Measurements from ENCODE around the gene RTBDN.
A peak's percentile ranks its signal among the peaks of the same experiment; 100 is the strongest.

The RTBDN gene

GRCh38 chr19:12868540-12869112, 34.2 kb upstream of the RTBDN start:
- no peak overlapping the region for H2AFZ ChIP-seq (ENCODE audit: low read length, unreplicated experiment)
- no peak overlapping the region for H3K27ac ChIP-seq (ENCODE audit: low read depth, low read length)
- no peaks in the 10 kb centered on the region for H3K36me3 ChIP-seq (ENCODE audit: insufficient read depth, low read length)
- H3K4me1 ChIP-seq (ENCODE audit: control insufficient read depth, insufficient read depth, low read length, unreplicated experiment), result no peaks in the 10 kb centered on the region
- 0 out of 2 replicates have a peak, but pooled peaks cover 2% of the 10 kb centered on the region for H3K27me3 ChIP-seq (ENCODE audit: insufficient read depth, low read length)
- no peaks in the 10 kb centered on the region for H3K79me2 ChIP-seq (ENCODE audit: control insufficient read depth, insufficient read depth, low read length, unreplicated experiment)
- no peak overlapping the region for H3K4me3 ChIP-seq (ENCODE audit: low read depth, low read length)

DNA sequence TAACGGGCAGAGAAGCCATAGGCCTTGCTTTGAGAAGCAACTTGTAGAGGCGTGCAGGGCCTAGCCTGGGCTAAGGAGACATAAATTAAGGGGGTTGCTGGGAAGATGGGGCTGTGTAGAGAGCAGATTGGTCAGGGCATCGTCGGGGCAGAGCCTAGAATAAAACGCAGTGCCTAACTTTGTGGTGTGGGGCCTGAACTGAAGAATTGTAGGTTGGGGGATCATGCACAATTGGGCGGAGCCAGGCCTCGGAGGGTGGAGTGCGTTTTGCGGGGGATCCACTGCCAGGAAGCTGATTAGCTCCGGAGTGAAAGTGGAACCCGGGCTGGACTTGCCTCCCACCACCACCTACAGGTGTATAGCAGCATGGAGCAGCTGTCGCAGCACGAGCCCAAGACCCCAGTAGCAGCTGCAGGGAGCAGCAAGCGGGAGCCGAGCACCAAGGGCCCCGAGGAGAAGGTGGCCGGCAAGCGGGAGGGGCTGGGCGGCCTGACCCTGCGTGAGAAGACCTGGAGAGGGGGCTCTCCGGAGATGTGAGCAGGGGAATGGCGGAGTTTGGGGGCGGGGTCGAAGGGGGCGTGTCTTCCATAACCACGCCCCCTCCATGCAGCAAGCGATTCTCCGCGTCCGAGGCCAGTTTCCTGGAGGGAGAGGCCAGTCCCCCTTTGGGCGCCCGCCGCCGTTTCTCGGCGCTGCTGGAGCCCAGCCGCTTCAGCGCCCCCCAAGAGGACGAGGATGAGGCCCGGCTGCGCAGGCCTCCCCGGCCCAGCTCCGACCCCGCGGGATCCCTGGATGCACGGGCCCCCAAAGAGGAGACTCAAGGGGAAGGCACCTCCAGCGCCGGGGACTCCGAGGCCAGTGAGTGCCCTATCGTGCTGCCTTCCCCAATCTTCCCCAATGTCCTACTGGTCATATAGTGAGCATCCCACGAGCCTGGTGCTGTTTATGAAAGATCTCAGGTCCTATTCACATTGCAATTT, 33.0 kb upstream of the RTBDN start:
- Histone ChIP-seq H3K27me3 (ENCODE audit: insufficient read depth, low read length) (0 out of 2 replicates have a peak, but pooled peaks cover 2% of the 10 kb centered on the region), H3K4me3 (ENCODE audit: low read depth, low read length) (peak overlapping the region; percentile 49), H3K79me2 (ENCODE audit: control insufficient read depth, insufficient read depth, low read length, unreplicated experiment) (no peaks in the 10 kb centered on the region), H3K4me1 (ENCODE audit: control insufficient read depth, insufficient read depth, low read length, unreplicated experiment) (no peaks in the 10 kb centered on the region), H2AFZ (ENCODE audit: low read length, unreplicated experiment) (peak overlapping the region; percentile 38), H3K27ac (ENCODE audit: low read depth, low read length) (no peak overlapping the region), H3K36me3 (ENCODE audit: insufficient read depth, low read length) (no peaks in the 10 kb centered on the region)

DNA sequence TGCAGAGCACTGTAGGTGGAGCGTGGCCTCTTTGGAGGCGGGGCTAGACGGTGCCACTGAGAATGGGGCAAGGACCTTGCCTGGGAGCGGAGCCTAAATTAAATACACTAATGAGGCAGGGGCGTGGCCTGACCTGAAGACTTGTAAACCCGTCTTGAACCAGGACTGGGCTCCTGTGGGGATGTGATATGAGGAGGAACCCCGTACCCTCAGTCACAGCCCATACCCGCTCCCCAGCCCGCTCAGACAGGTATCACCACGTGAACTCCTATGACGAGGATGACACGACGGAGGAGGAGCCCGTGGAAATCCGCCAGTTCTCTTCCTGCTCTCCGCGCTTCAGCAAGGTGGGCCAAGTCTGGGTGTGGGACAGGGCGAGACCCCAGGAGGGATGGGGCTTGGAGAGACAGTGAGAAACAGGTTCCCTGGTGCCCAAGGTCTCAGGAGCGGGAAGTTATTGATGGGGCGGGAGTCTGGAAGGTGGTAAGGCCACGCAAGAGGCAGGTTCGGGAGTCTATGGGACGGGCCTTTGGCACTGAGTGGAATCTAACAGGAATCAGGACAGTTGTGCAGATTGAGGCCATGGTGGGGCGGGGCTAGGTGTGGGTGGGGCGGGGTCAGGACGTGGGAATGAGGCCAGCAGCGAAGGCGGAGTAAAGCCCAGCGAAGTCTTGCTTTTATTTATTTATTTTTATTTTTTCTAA, 32.2 kb upstream of the RTBDN start:
- Histone ChIP-seq H3K27me3 (ENCODE audit: insufficient read depth, low read length) (0 out of 2 replicates have a peak, but pooled peaks cover 2% of the 10 kb centered on the region), H3K79me2 (ENCODE audit: control insufficient read depth, insufficient read depth, low read length, unreplicated experiment) (no peaks in the 10 kb centered on the region), H3K27ac (ENCODE audit: low read depth, low read length) (no peak overlapping the region), H3K4me1 (ENCODE audit: control insufficient read depth, insufficient read depth, low read length, unreplicated experiment) (no peaks in the 10 kb centered on the region), H2AFZ (ENCODE audit: low read length, unreplicated experiment) (no peak overlapping the region), H3K36me3 (ENCODE audit: insufficient read depth, low read length) (no peaks in the 10 kb centered on the region), H3K4me3 (ENCODE audit: low read depth, low read length) (no peak overlapping the region)

DNA sequence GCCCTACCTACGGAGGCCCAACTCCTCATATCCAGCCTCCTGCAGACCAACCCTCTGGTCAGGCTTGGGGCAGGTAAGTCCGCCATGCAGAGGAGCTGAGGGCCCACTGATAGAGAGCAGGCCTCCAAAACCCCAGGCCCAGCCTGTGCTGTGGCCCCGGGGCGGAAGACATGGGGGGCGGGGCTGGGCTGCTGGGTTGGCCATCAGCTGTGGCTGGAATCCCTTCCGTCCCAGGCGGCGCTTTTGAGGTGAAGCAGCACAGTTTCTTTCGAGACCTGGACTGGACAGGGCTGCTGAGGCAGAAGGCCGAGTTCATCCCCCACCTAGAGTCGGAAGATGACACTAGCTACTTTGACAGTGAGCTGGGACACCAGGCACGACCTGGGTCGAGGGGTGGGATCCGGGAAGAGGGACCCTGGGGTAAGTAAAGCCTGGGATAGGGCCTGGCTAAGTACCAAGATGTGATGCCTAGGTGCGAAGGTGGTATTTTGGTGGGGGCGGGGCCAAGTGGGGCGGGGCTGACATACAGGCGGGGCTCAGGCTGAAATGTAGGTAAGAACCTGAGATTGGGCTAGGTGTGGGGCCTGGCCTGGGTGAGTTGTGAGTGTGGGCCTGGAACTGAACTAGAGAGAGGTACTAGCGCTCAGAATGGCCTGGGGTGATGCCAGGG, 31.5 kb upstream of the RTBDN start:
- Histone ChIP-seq H2AFZ (ENCODE audit: low read length, unreplicated experiment) (no peak overlapping the region), H3K36me3 (ENCODE audit: insufficient read depth, low read length) (no peaks in the 10 kb centered on the region), H3K4me3 (ENCODE audit: low read depth, low read length) (no peak overlapping the region), H3K4me1 (ENCODE audit: control insufficient read depth, insufficient read depth, low read length, unreplicated experiment) (no peaks in the 10 kb centered on the region), H3K27ac (ENCODE audit: low read depth, low read length) (no peak overlapping the region), H3K27me3 (ENCODE audit: insufficient read depth, low read length) (0 out of 2 replicates have a peak, but pooled peaks cover 2% of the 10 kb centered on the region), H3K79me2 (ENCODE audit: control insufficient read depth, insufficient read depth, low read length, unreplicated experiment) (no peaks in the 10 kb centered on the region)

DNA sequence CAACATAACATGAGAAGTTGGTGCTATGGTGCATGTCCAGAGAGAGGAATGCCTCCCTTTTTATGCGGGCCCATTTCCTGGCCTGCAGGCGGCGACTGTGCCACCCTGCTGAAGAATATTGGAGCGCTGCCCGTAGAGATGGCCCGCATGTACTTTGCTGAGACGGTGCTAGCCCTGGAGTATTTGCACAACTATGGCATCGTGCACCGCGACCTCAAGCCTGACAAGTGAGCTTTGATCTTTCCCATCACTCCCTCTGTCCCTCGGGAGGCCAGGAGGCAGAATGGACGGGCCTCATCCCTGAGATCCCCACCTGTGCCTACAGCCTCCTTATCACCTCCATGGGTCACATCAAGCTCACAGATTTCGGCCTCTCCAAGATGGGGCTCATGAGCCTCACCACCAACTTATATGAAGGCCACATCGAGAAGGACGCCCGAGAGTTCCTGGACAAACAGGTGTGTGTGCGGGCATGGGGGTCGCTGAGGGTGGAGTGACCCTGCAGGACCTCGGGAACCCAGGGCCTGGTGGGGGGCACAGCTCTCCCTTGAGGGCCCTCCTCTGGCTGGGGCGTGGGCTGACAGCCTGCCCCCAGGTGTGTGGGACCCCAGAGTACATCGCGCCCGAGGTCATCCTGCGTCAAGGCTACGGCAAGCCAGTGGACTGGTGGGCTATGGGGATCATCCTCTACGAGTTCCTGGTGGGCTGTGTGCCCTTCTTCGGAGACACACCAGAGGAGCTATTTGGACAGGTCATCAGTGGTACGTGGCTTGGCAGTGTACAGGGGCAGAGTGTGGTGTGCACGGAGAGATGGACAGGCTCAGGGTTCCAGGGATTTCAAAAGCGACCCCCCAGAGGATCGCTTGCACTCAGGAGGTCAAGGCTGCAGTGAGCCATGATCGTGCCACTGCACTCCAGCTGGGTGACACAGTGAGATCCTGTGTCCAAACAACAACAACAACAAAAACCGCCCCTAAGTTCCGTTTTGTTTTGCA, 30.6 kb upstream of the RTBDN start:
- no peaks in the 10 kb centered on the region for H3K79me2 ChIP-seq (ENCODE audit: control insufficient read depth, insufficient read depth, low read length, unreplicated experiment)
- H3K4me1 ChIP-seq (ENCODE audit: control insufficient read depth, insufficient read depth, low read length, unreplicated experiment), result no peaks in the 10 kb centered on the region
- H3K27ac ChIP-seq (ENCODE audit: low read depth, low read length), result no peak overlapping the region
- 0 out of 2 replicates have a peak, but pooled peaks cover 2% of the 10 kb centered on the region for H3K27me3 ChIP-seq (ENCODE audit: insufficient read depth, low read length)
- H3K4me3 ChIP-seq (ENCODE audit: low read depth, low read length), result no peak overlapping the region
- no peak overlapping the region for H2AFZ ChIP-seq (ENCODE audit: low read length, unreplicated experiment)
- no peaks in the 10 kb centered on the region for H3K36me3 ChIP-seq (ENCODE audit: insufficient read depth, low read length)

GRCh38 chr19:12864143-12864542, 29.8 kb upstream of the RTBDN start:
- Histone ChIP-seq H3K4me1 (ENCODE audit: control insufficient read depth, insufficient read depth, low read length, unreplicated experiment) (no peaks in the 10 kb centered on the region), H3K27me3 (ENCODE audit: insufficient read depth, low read length) (0 out of 2 replicates have a peak, but pooled peaks cover 2% of the 10 kb centered on the region), H2AFZ (ENCODE audit: low read length, unreplicated experiment) (no peak overlapping the region), H3K4me3 (ENCODE audit: low read depth, low read length) (no peak overlapping the region), H3K27ac (ENCODE audit: low read depth, low read length) (no peak overlapping the region), H3K79me2 (ENCODE audit: control insufficient read depth, insufficient read depth, low read length, unreplicated experiment) (no peaks in the 10 kb centered on the region), H3K36me3 (ENCODE audit: insufficient read depth, low read length) (no peaks in the 10 kb centered on the region)

DNA sequence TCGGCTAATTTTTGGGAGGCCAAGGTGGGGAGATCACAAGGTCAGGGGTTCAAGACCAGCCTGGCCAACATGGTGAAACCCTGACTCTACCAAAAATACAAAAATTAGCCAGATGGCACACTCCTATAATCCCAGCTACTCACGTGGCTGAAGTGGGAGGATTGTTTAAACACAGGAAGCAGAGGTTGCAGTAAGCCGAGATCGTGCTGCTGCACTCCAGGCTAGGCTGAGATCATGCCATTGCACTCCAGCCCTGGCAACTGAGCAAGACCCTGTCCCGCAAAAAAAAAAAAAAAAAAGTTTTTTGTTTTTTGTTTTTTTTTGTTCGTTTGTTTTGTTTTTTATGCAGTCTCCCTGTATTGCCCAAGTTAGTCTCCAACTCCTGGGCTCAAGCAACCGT, 25.2 kb upstream of the RTBDN start:
- no peaks in the 10 kb centered on the region for H3K4me1 ChIP-seq (ENCODE audit: control insufficient read depth, insufficient read depth, low read length, unreplicated experiment)
- no peaks in the 10 kb centered on the region for H3K79me2 ChIP-seq (ENCODE audit: control insufficient read depth, insufficient read depth, low read length, unreplicated experiment)
- no peak overlapping the region for H3K27ac ChIP-seq (ENCODE audit: low read depth, low read length)
- no peak overlapping the region for H2AFZ ChIP-seq (ENCODE audit: low read length, unreplicated experiment)
- 0 out of 2 replicates have a peak, but pooled peaks cover 2% of the 10 kb centered on the region for H3K27me3 ChIP-seq (ENCODE audit: insufficient read depth, low read length)
- no peaks in the 10 kb centered on the region for H3K36me3 ChIP-seq (ENCODE audit: insufficient read depth, low read length)
- no peak overlapping the region for H3K4me3 ChIP-seq (ENCODE audit: low read depth, low read length)

DNA sequence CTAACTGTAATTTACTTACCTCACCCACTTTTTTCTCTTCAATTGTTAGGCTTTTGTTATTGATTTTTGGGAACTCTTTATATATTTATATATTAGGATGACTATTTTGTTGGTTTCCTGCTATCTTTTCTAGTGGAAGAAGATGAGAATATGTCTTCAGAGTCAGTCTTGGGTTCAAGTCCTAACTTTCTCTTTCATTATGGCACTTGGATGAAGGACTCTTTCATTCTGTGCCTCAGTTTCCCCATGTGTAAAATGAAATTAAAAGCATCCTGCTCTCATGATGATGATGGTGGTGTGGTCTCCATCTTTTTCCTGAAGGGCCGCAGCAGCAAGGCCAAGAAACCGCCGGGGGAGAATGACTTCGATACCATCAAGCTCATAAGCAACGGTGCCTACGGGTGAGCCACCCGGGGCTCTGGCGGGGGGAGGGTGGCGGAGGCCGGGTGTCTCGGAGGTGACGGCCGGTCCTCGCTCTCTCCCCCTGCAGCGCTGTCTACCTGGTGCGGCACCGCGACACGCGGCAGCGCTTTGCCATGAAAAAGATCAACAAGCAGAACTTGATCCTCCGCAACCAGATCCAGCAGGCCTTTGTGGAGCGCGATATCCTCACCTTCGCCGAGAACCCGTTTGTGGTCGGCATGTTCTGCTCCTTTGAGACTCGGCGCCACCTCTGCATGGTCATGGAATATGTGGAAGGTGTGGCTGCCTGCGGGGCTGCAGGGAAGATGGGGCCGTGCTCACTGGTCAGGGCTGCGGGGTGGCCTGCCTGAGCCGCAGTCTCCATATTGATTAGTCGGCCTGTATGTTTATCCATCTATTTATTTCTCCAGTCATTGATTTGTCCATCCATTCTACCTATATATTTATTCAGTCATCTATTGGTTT, 23.9 kb upstream of the RTBDN start:
- Histone ChIP-seq H3K4me3 (ENCODE audit: low read depth, low read length) (no peak overlapping the region), H3K27ac (ENCODE audit: low read depth, low read length) (no peak overlapping the region), H3K36me3 (ENCODE audit: insufficient read depth, low read length) (no peaks in the 10 kb centered on the region), H2AFZ (ENCODE audit: low read length, unreplicated experiment) (no peak overlapping the region), H3K27me3 (ENCODE audit: insufficient read depth, low read length) (no peaks in the 10 kb centered on the region), H3K79me2 (ENCODE audit: control insufficient read depth, insufficient read depth, low read length, unreplicated experiment) (no peaks in the 10 kb centered on the region), H3K4me1 (ENCODE audit: control insufficient read depth, insufficient read depth, low read length, unreplicated experiment) (no peaks in the 10 kb centered on the region)

DNA sequence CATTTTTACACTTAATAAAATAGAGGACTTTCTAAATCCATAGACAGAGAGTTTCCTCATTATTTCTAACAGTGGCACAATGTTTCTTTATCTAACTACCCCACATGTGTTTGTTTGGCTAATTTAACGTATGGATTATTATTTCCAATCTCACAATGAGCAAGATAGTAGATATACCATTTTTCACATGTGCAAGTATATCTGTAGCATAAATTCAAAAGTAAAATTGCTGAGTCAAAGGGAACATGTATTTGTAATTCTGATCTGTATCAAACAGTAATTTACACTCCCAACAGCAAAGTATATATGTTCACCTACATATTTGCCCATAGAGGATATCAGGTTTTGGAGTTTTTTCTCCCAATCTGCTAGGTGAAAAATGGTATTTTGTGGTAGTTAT, 22.3 kb upstream of the RTBDN start:
- H3K36me3 ChIP-seq (ENCODE audit: insufficient read depth, low read length), result no peaks in the 10 kb centered on the region
- H3K79me2 ChIP-seq (ENCODE audit: control insufficient read depth, insufficient read depth, low read length, unreplicated experiment), result no peaks in the 10 kb centered on the region

More for the DNA sequence above, 22.3 kb upstream of the RTBDN start:
- Histone ChIP-seq H3K4me3 (ENCODE audit: low read depth, low read length) (no peak overlapping the region), H3K27ac (ENCODE audit: low read depth, low read length) (no peak overlapping the region), H3K27me3 (ENCODE audit: insufficient read depth, low read length) (no peaks in the 10 kb centered on the region), H3K4me1 (ENCODE audit: control insufficient read depth, insufficient read depth, low read length, unreplicated experiment) (no peaks in the 10 kb centered on the region), H2AFZ (ENCODE audit: low read length, unreplicated experiment) (no peak overlapping the region)
